Endothelial cell of umbilical vein (primary cell): ENCODE data around the gene CACNG5. TPM values are rescaled to one million over a fixed set of nuclear protein-coding genes. Genes with fewer than 3 reads are reported as not detected.

Experiments
- BruUV-seq: library from RNA; stranded (reverse); fragments of 400-500 nt; replicated peaks from 2 replicates; lab custom pipeline; 2021; lab: Mats Ljungman, UMichigan
- CTCF ChIA-PET: fragments of 300-600, 350-600 bp; sonication (Branson Sonifier 250); formaldehyde crosslinking; loops from one replicate; lab custom pipeline; 2021; ENCODE audit warnings: antibody characterized with exemption, inconsistent platforms; lab: Charles Lee
- POLR2A ChIA-PET: fragments of 300-600, 350-600 bp; sonication (Branson Sonifier 250); formaldehyde crosslinking; loops from one replicate; lab custom pipeline; 2021; ENCODE audit warnings: antibody characterized with exemption, inconsistent platforms; lab: Charles Lee
- DNase-seq: peaks from one replicate; pipeline ENCODE4 v3.0.0-alpha.2; 2011; ENCODE audit warnings: low read depth, low spot score
- FAIRE-seq: peaks from 2 replicates; lab custom pipeline; 2011; peaks lifted over from hg19 to GRCh38; lab: Jason Lieb, UNC
- H2AFZ ChIP-seq: 2 replicates; pipeline ENCODE4 v1.6.0; 2012; ENCODE audit warnings: low read depth, low read length, control low read depth, inconsistent platforms
- H3K27ac ChIP-seq: 2 replicates; pipeline ENCODE4 v1.5.1; 2011; ENCODE audit warnings: low read depth, mild to moderate bottlenecking, control low read depth, low read length, moderate library complexity; ENCODE audit not compliant: insufficient read depth
- H3K27me3 ChIP-seq, 2 experiments: 2 replicates each; pipeline versions ENCODE4 v1.6.0 to v1.6.1; 2011; ENCODE audit warnings: low read length in 2 of 2, mixed read lengths in 1 of 2; ENCODE audit not compliant: control insufficient read depth in 2 of 2, insufficient read depth in 2 of 2
- H3K36me3 ChIP-seq, 2 experiments: 2 replicates in 1 of 2; 3 replicates in 1 of 2; pipeline ENCODE4 v1.5.1; 2011; ENCODE audit warnings: low read length in 2 of 2, mild to moderate bottlenecking in 1 of 2, moderate library complexity in 1 of 2; ENCODE audit not compliant: control insufficient read depth in 2 of 2, insufficient read depth in 2 of 2; ENCODE audit errors: extremely low read depth in 1 of 2
- H3K4me1 ChIP-seq: 3 replicates; pipeline ENCODE4 v1.5.1; 2011; ENCODE audit warnings: mild to moderate bottlenecking, low read length; ENCODE audit not compliant: control insufficient read depth, insufficient read depth; ENCODE audit errors: extremely low read depth
- H3K4me2 ChIP-seq: 2 replicates; pipeline ENCODE4 v1.6.1; 2011; ENCODE audit warnings: low read length, control low read depth, mixed read lengths; ENCODE audit not compliant: insufficient read depth
- H3K4me3 ChIP-seq, 3 experiments: fragments of 200-600 bp in 1 of 3; sonication (generic), shearing (Covaris generic) in 1 of 3; replicated peaks in 1 of 3; 2 replicates each; pipeline ENCODE4 v1.5.1; 2011 to 2016; ENCODE audit warnings: control low read depth in 3 of 3, low read length in 3 of 3, mild to moderate bottlenecking in 2 of 3, inconsistent platforms in 1 of 3, low read depth in 1 of 3, moderate library complexity in 1 of 3; ENCODE audit not compliant: insufficient read depth in 1 of 3
- H3K79me2 ChIP-seq: 2 replicates; pipeline ENCODE4 v1.6.0; 2012; ENCODE audit warnings: low read length, inconsistent platforms; ENCODE audit not compliant: control insufficient read depth, insufficient read depth
- H3K9ac ChIP-seq: replicated peaks from 2 replicates; pipeline ENCODE3; 2011; ENCODE audit warnings: low read length, control low read depth; ENCODE audit not compliant: insufficient read depth; ENCODE audit errors: extremely low read depth
- H3K9me1 ChIP-seq: replicated peaks from 3 replicates; pipeline ENCODE4 v1.6.0; 2011; ENCODE audit warnings: mild to moderate bottlenecking, low read length; ENCODE audit not compliant: control insufficient read depth, insufficient read depth; ENCODE audit errors: extremely low read depth
- H3K9me3 ChIP-seq: replicated peaks from 2 replicates; pipeline ENCODE4 v1.5.1; 2012; ENCODE audit warnings: low read length, inconsistent platforms; ENCODE audit not compliant: control insufficient read depth, insufficient read depth
- H4K20me1 ChIP-seq: replicated peaks from 2 replicates; pipeline ENCODE3; 2011; ENCODE audit warnings: mild to moderate bottlenecking, low read length; ENCODE audit not compliant: control insufficient read depth, insufficient read depth; ENCODE audit errors: extremely low read depth
- EZH2 ChIP-seq: IDR thresholded peaks from 2 replicates; pipeline ENCODE4 v1.6.1; 2012; ENCODE audit warnings: borderline replicate concordance, low read depth, mild to moderate bottlenecking, moderate library complexity, low read length, inconsistent platforms; ENCODE audit not compliant: severe bottlenecking
- FOS ChIP-seq: IDR thresholded peaks from 2 replicates; pipeline ENCODE4 v1.6.1; 2011; ENCODE audit warnings: mild to moderate bottlenecking, low read length, moderate library complexity, borderline replicate concordance; ENCODE audit not compliant: insufficient read depth
- GATA2 ChIP-seq: IDR thresholded peaks from 2 replicates; pipeline ENCODE4 v1.7.0; 2011; ENCODE audit warnings: low read depth, mild to moderate bottlenecking, moderate library complexity, mixed read lengths, low read length; ENCODE audit not compliant: insufficient read length, insufficient read depth
- JUN ChIP-seq: IDR thresholded peaks from 2 replicates; pipeline ENCODE4 v1.6.1; 2011; ENCODE audit warnings: borderline replicate concordance, low read depth; ENCODE audit not compliant: insufficient read length, insufficient read depth
- MYC ChIP-seq: IDR thresholded peaks from one replicate; pipeline ENCODE4 v1.6.1; 2011; ENCODE audit warnings: mild to moderate bottlenecking, low read depth, low read length
- POLR2A ChIP-seq: IDR thresholded peaks from 2 replicates; pipeline ENCODE4 v1.6.1; 2012; ENCODE audit warnings: low read depth, mild to moderate bottlenecking, control low read depth, low read length
- POLR2AphosphoS5 ChIP-seq: IDR thresholded peaks from 2 replicates; pipeline ENCODE4 v1.6.1; 2012; ENCODE audit warnings: low read depth, mild to moderate bottlenecking, control low read depth, low read length, moderate library complexity; ENCODE audit not compliant: insufficient read depth
- dilution Hi-C: fragments of 300-500 bp; cut with MboI; formaldehyde crosslinking; loops from one replicate; pipeline ENCODE4 v1.15.0; 2019; ENCODE audit warnings: low sequenced_read_pairs; ENCODE audit not compliant: extremely low pct_ligation_motif_present
- intact Hi-C: fragments of 100-400 bp; cut with micrococcal nuclease; formaldehyde crosslinking; loops from one replicate; pipeline ENCODE4 v1.10.0; 2022
- polyA plus RNA-seq, 4 experiments: library from polyadenylated mRNA; depleted of rRNA in 3 of 4; stranded (reverse) in 3 of 4; unstranded in 1 of 4; fragments of >200 nt; gene quantifications; 2 replicates each; pipeline versions ENCODE4 v1.2.1 to v1.2.3, GENCODE V29; 2011 to 2012; ENCODE audit warnings: missing spikeins in 1 of 4
- total RNA-seq: library from RNA; stranded (reverse); gene quantifications from 2 replicates; pipeline ENCODE4 v1.2.3, GENCODE V29; 2021
- TF ChIP-seq, protein P1 (sequence below), 2 donors: IDR thresholded peaks; 1 replicate in 1 of 2; 2 replicates in 1 of 2; pipeline ENCODE4 v1.5.1; 2011; ENCODE audit warnings: low read length in 2 of 2, mild to moderate bottlenecking in 2 of 2, moderate library complexity in 2 of 2, control low read depth in 1 of 2, inconsistent platforms in 1 of 2, low read depth in 1 of 2; ENCODE audit not compliant: insufficient read depth in 1 of 2; ENCODE audit errors: extremely low read depth in 1 of 2
- TF ChIP-seq, protein P2 (sequence below): IDR thresholded peaks from 2 replicates; pipeline ENCODE4 v1.6.1; 2011; ENCODE audit not compliant: insufficient read depth, insufficient read length

Gene CACNG5
- total and polyA plus RNA-seq, 2 donors (not counting 3 experiments of a cell fraction or from before 2014, with no cell fraction given): not detected

DNA sequence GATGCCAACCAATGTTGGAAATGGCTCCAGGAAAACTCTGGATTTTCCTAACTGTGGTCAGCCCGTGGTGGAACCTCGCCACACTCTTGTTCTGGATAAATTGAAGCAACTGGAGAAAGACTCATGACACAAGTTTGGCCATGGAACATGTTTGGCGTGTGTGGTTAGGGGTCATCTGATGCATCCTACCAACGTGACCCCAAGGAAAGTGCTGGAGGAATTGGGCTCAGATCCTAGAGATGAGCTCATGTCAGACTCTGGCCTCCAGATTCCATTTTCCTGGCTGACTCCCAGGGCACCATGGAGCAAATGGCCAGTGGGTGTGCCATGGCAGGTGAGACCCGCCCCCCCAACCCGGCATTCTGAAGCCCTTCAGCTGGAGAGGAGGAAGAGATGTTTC, 58.5 kb downstream of the CACNG5 start:
- Histone ChIP-seq H3K36me3 (no peaks in the 10 kb centered on the region), H3K79me2 (no peaks in the 10 kb centered on the region), H3K27me3 (no peaks in the 10 kb centered on the region), H3K9ac (no peak overlapping the region), H3K4me2 (no peak overlapping the region), H3K4me1 (no peaks in the 10 kb centered on the region), H3K27ac (no peak overlapping the region), H2AFZ (no peak overlapping the region), H3K4me3 (no peak overlapping the region), H3K9me1 (no peaks in the 10 kb centered on the region), H4K20me1 (no peaks in the 10 kb centered on the region), H3K9me3 (no peaks in the 10 kb centered on the region)
- no TSS peak for BruUV-seq
- intact Hi-C loops: no loop called here
- dilution Hi-C loops: no loop called here
- FAIRE-seq (no peak), DNase-seq (no peak)
- TF ChIP-seq MYC (no peak), EZH2 (no peak), POLR2A (no peak), JUN (no peak), GATA2 (no peak), POLR2AphosphoS5 (no peak), FOS (no peak)
- TF ChIP-seq, protein P1, sequence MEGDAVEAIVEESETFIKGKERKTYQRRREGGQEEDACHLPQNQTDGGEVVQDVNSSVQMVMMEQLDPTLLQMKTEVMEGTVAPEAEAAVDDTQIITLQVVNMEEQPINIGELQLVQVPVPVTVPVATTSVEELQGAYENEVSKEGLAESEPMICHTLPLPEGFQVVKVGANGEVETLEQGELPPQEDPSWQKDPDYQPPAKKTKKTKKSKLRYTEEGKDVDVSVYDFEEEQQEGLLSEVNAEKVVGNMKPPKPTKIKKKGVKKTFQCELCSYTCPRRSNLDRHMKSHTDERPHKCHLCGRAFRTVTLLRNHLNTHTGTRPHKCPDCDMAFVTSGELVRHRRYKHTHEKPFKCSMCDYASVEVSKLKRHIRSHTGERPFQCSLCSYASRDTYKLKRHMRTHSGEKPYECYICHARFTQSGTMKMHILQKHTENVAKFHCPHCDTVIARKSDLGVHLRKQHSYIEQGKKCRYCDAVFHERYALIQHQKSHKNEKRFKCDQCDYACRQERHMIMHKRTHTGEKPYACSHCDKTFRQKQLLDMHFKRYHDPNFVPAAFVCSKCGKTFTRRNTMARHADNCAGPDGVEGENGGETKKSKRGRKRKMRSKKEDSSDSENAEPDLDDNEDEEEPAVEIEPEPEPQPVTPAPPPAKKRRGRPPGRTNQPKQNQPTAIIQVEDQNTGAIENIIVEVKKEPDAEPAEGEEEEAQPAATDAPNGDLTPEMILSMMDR (IDR thresholded peaks at IDR 0.05; ENCODE audit: extremely low read depth in 1 of 2, insufficient read depth in 1 of 2, low read depth in 1 of 2, low read length in 2 of 2): no peak
- TF ChIP-seq, protein P2, sequence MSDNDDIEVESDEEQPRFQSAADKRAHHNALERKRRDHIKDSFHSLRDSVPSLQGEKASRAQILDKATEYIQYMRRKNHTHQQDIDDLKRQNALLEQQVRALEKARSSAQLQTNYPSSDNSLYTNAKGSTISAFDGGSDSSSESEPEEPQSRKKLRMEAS: no peak
- CTCF ChIA-PET: no interaction called here
- POLR2A ChIA-PET: no interaction called here
